ENCODE measurements around the gene FUCA2. TPM values are rescaled to one million over a fixed set of nuclear protein-coding genes. Genes with fewer than 3 reads are reported as not detected.

Gene FUCA2
- total and polyA plus RNA-seq, 2 experiments from 2014 or later, result 31.8 to 33.4 TPM

DNA sequence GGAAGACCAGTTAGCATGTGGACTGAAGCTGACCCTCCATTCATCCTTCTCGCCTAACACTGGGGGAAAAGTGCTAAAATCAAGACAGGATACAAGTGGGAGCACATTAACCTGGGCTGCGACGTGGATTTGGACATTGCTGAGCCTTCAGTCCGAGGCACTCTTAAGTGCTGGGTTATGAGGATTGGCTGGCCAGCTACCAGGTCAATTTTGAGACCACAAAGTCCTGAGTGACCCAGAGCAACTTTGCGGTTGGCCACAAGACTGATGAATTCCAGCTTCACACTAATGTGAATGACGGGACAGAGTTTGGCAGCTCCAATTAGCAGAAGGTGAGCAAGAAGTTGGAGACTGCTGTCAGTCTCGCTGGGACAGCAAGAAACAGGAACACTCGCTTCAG is 20.7 kb downstream of the FUCA2 start (continued):
- TF ChIP-seq, protein P1, sequence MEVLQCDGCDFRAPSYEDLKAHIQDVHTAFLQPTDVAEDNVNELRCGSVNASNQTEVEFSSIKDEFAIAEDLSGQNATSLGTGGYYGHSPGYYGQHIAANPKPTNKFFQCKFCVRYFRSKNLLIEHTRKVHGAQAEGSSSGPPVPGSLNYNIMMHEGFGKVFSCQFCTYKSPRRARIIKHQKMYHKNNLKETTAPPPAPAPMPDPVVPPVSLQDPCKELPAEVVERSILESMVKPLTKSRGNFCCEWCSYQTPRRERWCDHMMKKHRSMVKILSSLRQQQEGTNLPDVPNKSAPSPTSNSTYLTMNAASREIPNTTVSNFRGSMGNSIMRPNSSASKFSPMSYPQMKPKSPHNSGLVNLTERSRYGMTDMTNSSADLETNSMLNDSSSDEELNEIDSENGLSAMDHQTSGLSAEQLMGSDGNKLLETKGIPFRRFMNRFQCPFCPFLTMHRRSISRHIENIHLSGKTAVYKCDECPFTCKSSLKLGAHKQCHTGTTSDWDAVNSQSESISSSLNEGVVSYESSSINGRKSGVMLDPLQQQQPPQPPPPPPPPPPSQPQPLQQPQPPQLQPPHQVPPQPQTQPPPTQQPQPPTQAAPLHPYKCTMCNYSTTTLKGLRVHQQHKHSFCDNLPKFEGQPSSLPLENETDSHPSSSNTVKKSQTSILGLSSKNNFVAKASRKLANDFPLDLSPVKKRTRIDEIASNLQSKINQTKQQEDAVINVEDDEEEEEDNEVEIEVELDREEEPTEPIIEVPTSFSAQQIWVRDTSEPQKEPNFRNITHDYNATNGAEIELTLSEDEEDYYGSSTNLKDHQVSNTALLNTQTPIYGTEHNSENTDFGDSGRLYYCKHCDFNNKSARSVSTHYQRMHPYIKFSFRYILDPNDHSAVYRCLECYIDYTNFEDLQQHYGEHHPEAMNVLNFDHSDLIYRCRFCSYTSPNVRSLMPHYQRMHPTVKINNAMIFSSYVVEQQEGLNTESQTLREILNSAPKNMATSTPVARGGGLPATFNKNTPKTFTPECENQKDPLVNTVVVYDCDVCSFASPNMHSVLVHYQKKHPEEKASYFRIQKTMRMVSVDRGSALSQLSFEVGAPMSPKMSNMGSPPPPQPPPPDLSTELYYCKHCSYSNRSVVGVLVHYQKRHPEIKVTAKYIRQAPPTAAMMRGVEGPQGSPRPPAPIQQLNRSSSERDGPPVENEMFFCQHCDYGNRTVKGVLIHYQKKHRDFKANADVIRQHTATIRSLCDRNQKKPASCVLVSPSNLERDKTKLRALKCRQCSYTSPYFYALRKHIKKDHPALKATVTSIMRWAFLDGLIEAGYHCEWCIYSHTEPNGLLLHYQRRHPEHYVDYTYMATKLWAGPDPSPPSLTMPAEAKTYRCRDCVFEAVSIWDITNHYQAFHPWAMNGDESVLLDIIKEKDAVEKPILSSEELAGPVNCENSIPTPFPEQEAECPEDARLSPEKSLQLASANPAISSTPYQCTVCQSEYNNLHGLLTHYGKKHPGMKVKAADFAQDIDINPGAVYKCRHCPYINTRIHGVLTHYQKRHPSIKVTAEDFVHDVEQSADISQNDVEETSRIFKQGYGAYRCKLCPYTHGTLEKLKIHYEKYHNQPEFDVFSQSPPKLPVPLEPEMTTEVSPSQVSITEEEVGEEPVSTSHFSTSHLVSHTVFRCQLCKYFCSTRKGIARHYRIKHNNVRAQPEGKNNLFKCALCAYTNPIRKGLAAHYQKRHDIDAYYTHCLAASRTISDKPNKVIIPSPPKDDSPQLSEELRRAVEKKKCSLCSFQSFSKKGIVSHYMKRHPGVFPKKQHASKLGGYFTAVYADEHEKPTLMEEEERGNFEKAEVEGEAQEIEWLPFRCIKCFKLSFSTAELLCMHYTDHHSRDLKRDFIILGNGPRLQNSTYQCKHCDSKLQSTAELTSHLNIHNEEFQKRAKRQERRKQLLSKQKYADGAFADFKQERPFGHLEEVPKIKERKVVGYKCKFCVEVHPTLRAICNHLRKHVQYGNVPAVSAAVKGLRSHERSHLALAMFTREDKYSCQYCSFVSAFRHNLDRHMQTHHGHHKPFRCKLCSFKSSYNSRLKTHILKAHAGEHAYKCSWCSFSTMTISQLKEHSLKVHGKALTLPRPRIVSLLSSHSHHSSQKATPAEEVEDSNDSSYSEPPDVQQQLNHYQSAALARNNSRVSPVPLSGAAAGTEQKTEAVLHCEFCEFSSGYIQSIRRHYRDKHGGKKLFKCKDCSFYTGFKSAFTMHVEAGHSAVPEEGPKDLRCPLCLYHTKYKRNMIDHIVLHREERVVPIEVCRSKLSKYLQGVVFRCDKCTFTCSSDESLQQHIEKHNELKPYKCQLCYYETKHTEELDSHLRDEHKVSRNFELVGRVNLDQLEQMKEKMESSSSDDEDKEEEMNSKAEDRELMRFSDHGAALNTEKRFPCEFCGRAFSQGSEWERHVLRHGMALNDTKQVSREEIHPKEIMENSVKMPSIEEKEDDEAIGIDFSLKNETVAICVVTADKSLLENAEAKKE (CRISPR knock-in tag; IDR thresholded peaks at IDR 0.05), result no peak
- TF ChIP-seq, protein P2, sequence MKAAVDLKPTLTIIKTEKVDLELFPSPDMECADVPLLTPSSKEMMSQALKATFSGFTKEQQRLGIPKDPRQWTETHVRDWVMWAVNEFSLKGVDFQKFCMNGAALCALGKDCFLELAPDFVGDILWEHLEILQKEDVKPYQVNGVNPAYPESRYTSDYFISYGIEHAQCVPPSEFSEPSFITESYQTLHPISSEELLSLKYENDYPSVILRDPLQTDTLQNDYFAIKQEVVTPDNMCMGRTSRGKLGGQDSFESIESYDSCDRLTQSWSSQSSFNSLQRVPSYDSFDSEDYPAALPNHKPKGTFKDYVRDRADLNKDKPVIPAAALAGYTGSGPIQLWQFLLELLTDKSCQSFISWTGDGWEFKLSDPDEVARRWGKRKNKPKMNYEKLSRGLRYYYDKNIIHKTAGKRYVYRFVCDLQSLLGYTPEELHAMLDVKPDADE (IDR thresholded peaks at IDR 0.05), result no peak
- no peak for TF ChIP-seq EZH2 (IDR thresholded peaks at IDR 0.05; ENCODE audit: low read depth, unreplicated experiment)
- TF ChIP-seq ZNF114 (CRISPR knock-in tag; IDR thresholded peaks at IDR 0.05), result no peak
- TF ChIP-seq CREB1 (CRISPR knock-in tag; IDR thresholded peaks at IDR 0.05; ENCODE audit: low read depth), result no peak
- TF ChIP-seq JUNB (IDR thresholded peaks at IDR 0.05; ENCODE audit: unreplicated experiment), result no peak
- TF ChIP-seq NANOG (IDR thresholded peaks at IDR 0.05; ENCODE audit: borderline replicate concordance), result no peak
- TF ChIP-seq, protein P3, sequence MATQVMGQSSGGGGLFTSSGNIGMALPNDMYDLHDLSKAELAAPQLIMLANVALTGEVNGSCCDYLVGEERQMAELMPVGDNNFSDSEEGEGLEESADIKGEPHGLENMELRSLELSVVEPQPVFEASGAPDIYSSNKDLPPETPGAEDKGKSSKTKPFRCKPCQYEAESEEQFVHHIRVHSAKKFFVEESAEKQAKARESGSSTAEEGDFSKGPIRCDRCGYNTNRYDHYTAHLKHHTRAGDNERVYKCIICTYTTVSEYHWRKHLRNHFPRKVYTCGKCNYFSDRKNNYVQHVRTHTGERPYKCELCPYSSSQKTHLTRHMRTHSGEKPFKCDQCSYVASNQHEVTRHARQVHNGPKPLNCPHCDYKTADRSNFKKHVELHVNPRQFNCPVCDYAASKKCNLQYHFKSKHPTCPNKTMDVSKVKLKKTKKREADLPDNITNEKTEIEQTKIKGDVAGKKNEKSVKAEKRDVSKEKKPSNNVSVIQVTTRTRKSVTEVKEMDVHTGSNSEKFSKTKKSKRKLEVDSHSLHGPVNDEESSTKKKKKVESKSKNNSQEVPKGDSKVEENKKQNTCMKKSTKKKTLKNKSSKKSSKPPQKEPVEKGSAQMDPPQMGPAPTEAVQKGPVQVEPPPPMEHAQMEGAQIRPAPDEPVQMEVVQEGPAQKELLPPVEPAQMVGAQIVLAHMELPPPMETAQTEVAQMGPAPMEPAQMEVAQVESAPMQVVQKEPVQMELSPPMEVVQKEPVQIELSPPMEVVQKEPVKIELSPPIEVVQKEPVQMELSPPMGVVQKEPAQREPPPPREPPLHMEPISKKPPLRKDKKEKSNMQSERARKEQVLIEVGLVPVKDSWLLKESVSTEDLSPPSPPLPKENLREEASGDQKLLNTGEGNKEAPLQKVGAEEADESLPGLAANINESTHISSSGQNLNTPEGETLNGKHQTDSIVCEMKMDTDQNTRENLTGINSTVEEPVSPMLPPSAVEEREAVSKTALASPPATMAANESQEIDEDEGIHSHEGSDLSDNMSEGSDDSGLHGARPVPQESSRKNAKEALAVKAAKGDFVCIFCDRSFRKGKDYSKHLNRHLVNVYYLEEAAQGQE (IDR thresholded peaks at IDR 0.05; ENCODE audit: unreplicated experiment), result no peak
- no peak for TF ChIP-seq EZH2phosphoT487 (IDR thresholded peaks at IDR 0.05; ENCODE audit: unreplicated experiment)

Measured in GM23338 (cell line).